Gastrocnemius medialis (tissue), 4 donors: ENCODE results near the gene MYH9. TPM values are rescaled to one million over a fixed set of nuclear protein-coding genes. Genes with fewer than 3 reads are reported as not detected.

Experiments
- ATAC-seq, 2 donors: fragments of 150-250 bp; one replicate each; pipeline ENCODE4 v1.9.1; 2016
- DNase-seq, 2 donors: peaks; one replicate each; pipeline ENCODE4 v3.0.0-alpha.2; 2019
- H3K27ac ChIP-seq, 4 donors: fragments of 200-600 bp; sonication (generic); 1 replicate in 1 of 4; 2 replicates in 3 of 4; pipeline ENCODE4 v1.5.1; 2016 to 2018; ENCODE audit warnings: mild to moderate bottlenecking in 2 of 4, moderate library complexity in 1 of 4
- H3K27me3 ChIP-seq, 3 donors: fragments of 200-600 bp; sonication (generic) in 2 of 3; 1 replicate in 1 of 3; 2 replicates in 2 of 3; pipeline versions ENCODE4 v1.5.1 to v1.6.0; 2016 to 2019; ENCODE audit warnings: mild to moderate bottlenecking in 1 of 3, moderate library complexity in 1 of 3
- H3K36me3 ChIP-seq, 2 donors: fragments of 200-600 bp; sonication (generic) in 1 of 2; one replicate each; pipeline ENCODE4 v1.5.1; 2017 to 2018
- H3K4me1 ChIP-seq, 2 donors: fragments of 200-600 bp; sonication (generic) in 1 of 2; one replicate each; pipeline ENCODE4 v1.5.1; 2016 to 2017; ENCODE audit warnings: mild to moderate bottlenecking in 2 of 2
- H3K4me3 ChIP-seq, 4 donors: fragments of 200-600 bp; sonication (generic) in 3 of 4; 1 replicate in 1 of 4; 2 replicates in 3 of 4; pipeline ENCODE4 v1.5.1; 2016 to 2019; ENCODE audit warnings: mild to moderate bottlenecking in 2 of 4
- H3K9me3 ChIP-seq, 3 donors: fragments of 200-600 bp; sonication (generic) in 2 of 3; 1 replicate in 1 of 3; 2 replicates in 2 of 3; pipeline ENCODE4 v1.5.1; 2016 to 2019
- POLR2A ChIP-seq, 2 donors: fragments of 450-650 bp; IDR thresholded peaks; one replicate each; pipeline ENCODE4 v1.6.1; 2017; ENCODE audit warnings: antibody characterized with exemption in 2 of 2, mild to moderate bottlenecking in 2 of 2, moderate library complexity in 2 of 2
- in situ Hi-C, 4 donors: fragments of 200-750 bp; cut with MboI; loops; one replicate each; pipeline versions ENCODE4 v1.15.0 to v1.8.0; 2017; ENCODE audit warnings: low sequenced_read_pairs in 4 of 4
- intact Hi-C: fragments of 100-400 bp; cut with DNase I; formaldehyde crosslinking; loops from one replicate; pipeline ENCODE4 v1.15.1; 2023; ENCODE audit warnings: low total_unique reads
- total RNA-seq, 4 donors: library from RNA; depleted of rRNA; stranded (reverse); fragments of >200 nt; gene quantifications; one replicate each; pipeline versions ENCODE4 v1.1.0 to v1.2.3, GENCODE V29; 2016
- TF ChIP-seq, protein P1 (sequence below), 5 experiments: fragments of 450-650 bp in 3 of 5; fragments of 200-600 bp in 2 of 5; sonication (generic) in 2 of 5; IDR thresholded peaks in 4 of 5; conservative IDR thresholded peaks in 1 of 5; 1 replicate in 4 of 5; 2 replicates in 1 of 5; pipeline ENCODE4 v1.5.1; 2016 to 2019; ENCODE audit warnings: antibody characterized with exemption in 5 of 5, mild to moderate bottlenecking in 3 of 5, moderate library complexity in 3 of 5

The MYH9 gene
- total RNA-seq, 4 donors from 2014 or later = 38.9 to 115 (median 104) TPM

DNA sequence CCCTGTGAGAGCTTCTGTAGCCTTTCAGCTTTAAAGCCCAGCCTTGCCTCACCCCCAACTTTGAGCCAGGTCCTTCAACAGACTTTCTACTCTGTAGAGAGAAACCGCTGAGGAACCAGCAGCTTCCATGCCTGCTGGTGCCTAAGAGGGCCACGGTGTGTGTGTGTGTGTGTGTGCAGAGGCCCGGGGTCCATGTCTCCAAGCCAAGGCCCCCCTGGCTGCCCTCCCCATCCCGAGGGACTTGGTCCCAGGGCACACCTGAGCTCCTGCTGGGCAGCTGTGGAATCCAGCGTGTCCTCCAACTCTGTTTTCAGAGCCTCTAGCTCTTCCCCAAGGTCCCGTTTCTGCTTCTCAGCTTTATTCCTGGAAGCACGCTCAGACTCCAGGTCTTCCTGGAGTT is 92.5 kb downstream of the MYH9 start:
- peaks cover 7 to 87% of the 10 kb centered on the region in 2 donors for H3K36me3 ChIP-seq
- H3K27me3 ChIP-seq = no peaks in the 10 kb centered on the region
- no peaks in the 10 kb centered on the region for H3K9me3 ChIP-seq
- H3K27ac ChIP-seq = no peak overlapping the region
- TF ChIP-seq, protein P1, sequence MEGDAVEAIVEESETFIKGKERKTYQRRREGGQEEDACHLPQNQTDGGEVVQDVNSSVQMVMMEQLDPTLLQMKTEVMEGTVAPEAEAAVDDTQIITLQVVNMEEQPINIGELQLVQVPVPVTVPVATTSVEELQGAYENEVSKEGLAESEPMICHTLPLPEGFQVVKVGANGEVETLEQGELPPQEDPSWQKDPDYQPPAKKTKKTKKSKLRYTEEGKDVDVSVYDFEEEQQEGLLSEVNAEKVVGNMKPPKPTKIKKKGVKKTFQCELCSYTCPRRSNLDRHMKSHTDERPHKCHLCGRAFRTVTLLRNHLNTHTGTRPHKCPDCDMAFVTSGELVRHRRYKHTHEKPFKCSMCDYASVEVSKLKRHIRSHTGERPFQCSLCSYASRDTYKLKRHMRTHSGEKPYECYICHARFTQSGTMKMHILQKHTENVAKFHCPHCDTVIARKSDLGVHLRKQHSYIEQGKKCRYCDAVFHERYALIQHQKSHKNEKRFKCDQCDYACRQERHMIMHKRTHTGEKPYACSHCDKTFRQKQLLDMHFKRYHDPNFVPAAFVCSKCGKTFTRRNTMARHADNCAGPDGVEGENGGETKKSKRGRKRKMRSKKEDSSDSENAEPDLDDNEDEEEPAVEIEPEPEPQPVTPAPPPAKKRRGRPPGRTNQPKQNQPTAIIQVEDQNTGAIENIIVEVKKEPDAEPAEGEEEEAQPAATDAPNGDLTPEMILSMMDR (IDR thresholded peaks at IDR 0.05 in 4 of 5, conservative IDR thresholded peaks at IDR 0.05 in 1 of 5) = no peak
- no peak for TF ChIP-seq POLR2A (IDR thresholded peaks at IDR 0.05)
- intact Hi-C loops (no loop called here), in situ Hi-C loops (loop anchor here in 1 of 4 donors (5.0 kb wide), 1 partner anchor 182 kb away; no protein-coding TSS in a partner anchor)
- no peaks in the 10 kb centered on the region for H3K4me1 ChIP-seq
- no peak for ATAC-seq
- DNase-seq = no peak
- no peak overlapping the region for H3K4me3 ChIP-seq

DNA sequence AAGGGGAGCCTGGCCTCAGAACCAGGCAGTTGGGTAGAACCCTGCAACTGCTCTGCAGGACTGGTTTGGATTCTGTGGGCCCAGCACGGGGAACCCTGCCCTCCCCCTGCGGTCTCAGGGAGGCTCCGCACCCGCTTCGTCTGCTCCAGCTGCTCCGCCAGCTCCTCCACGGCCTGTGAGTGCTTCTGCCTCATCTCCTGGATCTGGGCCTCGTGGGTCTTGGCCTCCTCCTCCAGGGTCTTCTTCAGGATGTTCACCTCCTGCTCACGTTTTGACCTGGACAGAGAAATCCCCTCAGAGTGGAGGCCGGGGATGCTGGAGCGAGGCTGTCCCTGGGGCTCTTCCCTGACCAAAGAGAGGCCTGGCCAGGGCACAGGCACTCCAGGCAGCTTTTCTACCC is 93.0 kb downstream of the MYH9 start:
- Histone ChIP-seq H3K27ac (no peak overlapping the region), H3K9me3 (no peaks in the 10 kb centered on the region), H3K27me3 (no peaks in the 10 kb centered on the region), H3K36me3 (peaks cover 7 to 85% of the 10 kb centered on the region in 2 donors), H3K4me1 (no peaks in the 10 kb centered on the region), H3K4me3 (no peak overlapping the region)
- in situ Hi-C loops = loop anchor here in 1 of 4 donors (5.0 kb wide), 1 partner anchor 182 kb away; no protein-coding TSS in a partner anchor
- intact Hi-C loops = no loop called here
- no peak for DNase-seq
- TF ChIP-seq POLR2A (IDR thresholded peaks at IDR 0.05) = no peak
- TF ChIP-seq, protein P1 (IDR thresholded peaks at IDR 0.05 in 4 of 5, conservative IDR thresholded peaks at IDR 0.05 in 1 of 5) = no peak
- no peak for ATAC-seq

DNA sequence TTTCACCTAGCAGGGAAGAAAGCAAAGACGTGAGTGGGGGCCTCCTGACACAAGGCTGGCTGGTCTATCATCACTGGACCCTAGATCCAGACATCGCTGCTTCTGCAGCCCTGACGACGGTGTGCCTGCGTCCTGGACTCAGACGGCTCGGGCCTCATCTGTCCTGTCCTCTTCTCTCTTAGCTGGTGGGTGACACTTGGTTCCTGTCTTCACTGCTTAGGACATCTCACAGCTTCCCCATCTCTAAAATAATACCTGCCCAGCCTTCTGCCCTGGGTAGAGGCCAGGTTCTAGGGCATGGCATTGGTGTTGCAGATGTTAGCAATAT is 93.5 kb downstream of the MYH9 start:
- no peaks in the 10 kb centered on the region for H3K9me3 ChIP-seq
- H3K27ac ChIP-seq = no peak overlapping the region
- intact Hi-C loops (no loop called here), in situ Hi-C loops (no loop called here)
- no peaks in the 10 kb centered on the region for H3K4me1 ChIP-seq
- DNase-seq (no peak), ATAC-seq (no peak)
- peaks cover 7 to 85% of the 10 kb centered on the region in 2 donors for H3K36me3 ChIP-seq
- no peak for TF ChIP-seq POLR2A (IDR thresholded peaks at IDR 0.05)
- TF ChIP-seq, protein P1 (IDR thresholded peaks at IDR 0.05 in 4 of 5, conservative IDR thresholded peaks at IDR 0.05 in 1 of 5) = no peak
- H3K4me3 ChIP-seq = no peak overlapping the region
- H3K27me3 ChIP-seq = no peaks in the 10 kb centered on the region

DNA sequence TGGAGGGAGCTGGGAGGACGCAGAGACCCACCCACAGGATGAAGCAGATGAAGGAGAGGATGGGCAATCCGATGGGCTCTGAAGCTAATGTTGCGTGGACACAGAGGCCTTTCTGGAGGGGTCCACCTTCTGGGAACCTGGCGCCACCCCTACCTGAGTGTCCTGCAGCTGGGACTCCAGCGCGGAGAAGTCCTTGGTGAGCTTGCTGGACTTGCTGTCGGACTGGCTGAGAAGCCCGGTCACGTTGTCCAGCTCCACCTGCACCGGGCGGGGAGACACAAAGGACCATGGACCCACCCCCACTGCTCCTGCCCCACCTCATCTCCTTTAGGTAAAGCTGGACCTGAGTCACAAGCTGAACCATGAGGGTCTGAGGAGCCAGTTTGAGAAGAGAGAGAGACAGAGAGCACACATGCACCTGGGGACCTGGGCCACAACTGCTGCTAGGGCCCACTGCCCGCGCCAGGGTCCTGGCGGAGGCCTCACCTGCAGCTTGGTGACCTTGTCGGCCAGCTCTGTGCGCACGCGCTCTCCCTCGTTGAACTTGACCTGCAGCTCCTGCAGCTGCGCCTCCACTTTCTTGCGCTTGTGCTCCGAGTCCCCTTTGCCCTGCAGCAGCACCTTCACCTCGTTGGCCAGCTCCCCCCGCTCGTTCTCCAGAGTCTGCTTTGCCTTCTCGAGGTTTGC is 94.0 kb downstream of the MYH9 start:
- H3K27ac ChIP-seq = no peak overlapping the region
- no peaks in the 10 kb centered on the region for H3K4me1 ChIP-seq
- DNase-seq (no peak), ATAC-seq (no peak)
- peaks cover 6 to 85% of the 10 kb centered on the region in 2 donors for H3K36me3 ChIP-seq
- no peak for TF ChIP-seq POLR2A (IDR thresholded peaks at IDR 0.05)
- TF ChIP-seq, protein P1 (IDR thresholded peaks at IDR 0.05 in 4 of 5, conservative IDR thresholded peaks at IDR 0.05 in 1 of 5) = no peak
- H3K4me3 ChIP-seq = no peak overlapping the region
- H3K9me3 ChIP-seq = no peaks in the 10 kb centered on the region
- intact Hi-C loops = no loop called here
- in situ Hi-C loops = no loop called here
- H3K27me3 ChIP-seq = no peaks in the 10 kb centered on the region
